GM19455 (cell line): Measurements from ENCODE around the gene CEP89.
"Not testable (repeated sequence)": the region's sequence is repeated elsewhere in the genome, so short reads cannot be mapped to it uniquely, and the experiment has no call there.

ENCODE experiments used
- ATAC-seq: cut with Tn5 transposase; IDR thresholded peaks from one replicate; pipeline ENCODE4 v1.9.1; 2021; ENCODE audit not compliant: unreplicated experiment

CEP89 gene

GRCh38 chr19:32848035-32848434, 123.7 kb downstream of the CEP89 start:
- not testable (repeated sequence) for ATAC-seq

GRCh38 chr19:32843716-32844245, 128.0 kb downstream of the CEP89 start:
- no peak for ATAC-seq

GRCh38 chr19:32842061-32842460, 129.7 kb downstream of the CEP89 start:
- ATAC-seq = no peak

GRCh38 chr19:32837531-32837930, 134.2 kb downstream of the CEP89 start:
- no peak for ATAC-seq

GRCh38 chr19:32833388-32833787, 138.4 kb downstream of the CEP89 start:
- ATAC-seq = not testable (repeated sequence)

GRCh38 chr19:32832825-32833224, 138.9 kb downstream of the CEP89 start:
- ATAC-seq = not testable (repeated sequence)

GRCh38 chr19:32832094-32832493, 139.7 kb downstream of the CEP89 start:
- ATAC-seq = not testable (repeated sequence)

GRCh38 chr19:32831611-32832010, 140.1 kb downstream of the CEP89 start:
- no peak for ATAC-seq

GRCh38 chr19:32830231-32831014, 141.3 kb downstream of the CEP89 start:
- no peak for ATAC-seq

- ATAC-seq = no peak
Measured at GRCh38 chr19:32829345-32829896, 142.3 kb downstream of the CEP89 start.

- no peak for ATAC-seq
Measured at GRCh38 chr19:32828643-32829344, 143.0 kb downstream of the CEP89 start.

- ATAC-seq = no peak
Measured at GRCh38 chr19:32828139-32828538, 143.6 kb downstream of the CEP89 start.
